ENCODE results near the gene BAHD1.

BAHD1 gene

GRCh38 chr15:40440743-40441564 lies at the start of gene BAHD1:
Gene BAHD1, plus strand, starts transcription at chr15:40440953. Its CDS starts 17,512 bp downstream, at chr15:40458465.
- DNase-seq = peak; percentile 95

- DNase-seq = no peak
Observed at GRCh38 chr15:40392986-40393948, 47.5 kb upstream of the BAHD1 start.

GRCh38 chr15:40397688-40398412 lies 42.9 kb upstream of the BAHD1 start:
- DNase-seq = no peak

GRCh38 chr15:40398413-40398873 lies 42.3 kb upstream of the BAHD1 start:
- no peak for DNase-seq

- no peak for DNase-seq
Observed at GRCh38 chr15:40399370-40399769, 41.4 kb upstream of the BAHD1 start.

GRCh38 chr15:40405501-40406381 lies 35.0 kb upstream of the BAHD1 start, which contains the start of gene IVD:
Gene IVD, plus strand, starts transcription at chr15:40405795. Its CDS starts 33 bp downstream, at chr15:40405828.
- DNase-seq = peak; percentile 90

GRCh38 chr15:40407330-40407990 lies 33.3 kb upstream of the BAHD1 start:
- no peak for DNase-seq

- DNase-seq = no peak
Observed at GRCh38 chr15:40409366-40409765, 31.4 kb upstream of the BAHD1 start.

GRCh38 chr15:40410476-40410875 lies 30.3 kb upstream of the BAHD1 start:
- no peak for DNase-seq

- no peak for DNase-seq
Observed at GRCh38 chr15:40412095-40412759, 28.5 kb upstream of the BAHD1 start.

GRCh38 chr15:40413036-40413435 lies 27.7 kb upstream of the BAHD1 start:
- DNase-seq = no peak

GRCh38 chr15:40414816-40415215 lies 25.9 kb upstream of the BAHD1 start:
- no peak for DNase-seq

- DNase-seq = no peak
Observed at GRCh38 chr15:40415226-40415625, 25.5 kb upstream of the BAHD1 start.

GRCh38 chr15:40416056-40416455 lies 24.7 kb upstream of the BAHD1 start:
- no peak for DNase-seq

- DNase-seq = no peak
Observed at GRCh38 chr15:40418126-40418525, 22.6 kb upstream of the BAHD1 start.

- no peak for DNase-seq
Observed at GRCh38 chr15:40420071-40420713, 20.6 kb upstream of the BAHD1 start.

GRCh38 chr15:40420793-40421192 lies 20.0 kb upstream of the BAHD1 start:
- DNase-seq = no peak

- peak; percentile 66 for DNase-seq
Observed at GRCh38 chr15:40421246-40422157, 19.3 kb upstream of the BAHD1 start.

Data from CD4-positive, alpha-beta T cell treated with Interleukin-4 for 4 hours (primary cell).